SK-N-DZ (cell line): Measurements from ENCODE around the gene HOXC13.

Source experiments
- DNase-seq: peaks from one replicate; pipeline ENCODE4 v3.0.0-alpha.2; 2015; ENCODE audit warnings: low spot score

The HOXC13 gene

DNA sequence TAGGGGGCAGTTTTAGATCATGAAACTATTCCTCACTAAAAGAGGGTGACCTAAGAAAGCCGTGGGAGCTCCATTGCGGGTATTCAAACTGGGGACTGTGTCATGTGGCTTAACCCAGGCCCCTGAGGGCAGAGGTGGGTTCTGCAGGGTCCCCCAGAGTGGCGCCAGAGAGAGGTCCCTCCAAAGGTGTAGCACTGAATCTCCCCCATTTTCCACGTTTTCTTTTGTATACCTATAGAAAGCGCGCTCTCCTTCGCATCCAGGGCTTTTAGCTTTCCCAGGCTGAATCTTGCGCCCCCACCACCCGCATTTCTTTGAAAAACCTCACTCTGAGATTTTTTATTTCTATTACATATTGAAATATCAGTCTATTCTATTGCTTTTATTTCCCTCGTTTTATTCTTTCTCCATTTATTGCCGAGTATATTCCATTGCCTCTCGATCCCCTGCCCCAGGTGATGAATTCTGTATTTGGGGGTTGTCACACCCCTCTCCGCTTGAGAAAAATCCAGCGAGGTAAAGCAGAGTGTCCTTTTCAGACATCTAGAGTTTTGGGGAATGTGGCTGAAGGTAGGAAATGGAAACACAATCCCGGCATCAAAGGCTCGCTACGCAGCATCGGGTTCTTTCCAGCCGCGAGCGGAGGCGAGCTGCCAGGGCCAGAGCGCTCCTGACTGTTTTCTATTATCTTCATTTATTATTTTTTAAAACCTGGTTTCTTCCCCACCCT, 870 bp upstream of the HOXC13 start:
- no peak for DNase-seq

- no peak for DNase-seq
These were observed 794 bp downstream of the HOXC13 start for GRCh38 chr12:53939141-53940108.

GRCh38 chr12:53940443-53941014, 1.9 kb downstream of the HOXC13 start:
- no peak for DNase-seq

- DNase-seq, result no peak
These were observed 2.6 kb downstream of the HOXC13 start for GRCh38 chr12:53941187-53941586.

- no peak for DNase-seq
These were observed 3.1 kb downstream of the HOXC13 start for GRCh38 chr12:53941750-53942149.

DNA sequence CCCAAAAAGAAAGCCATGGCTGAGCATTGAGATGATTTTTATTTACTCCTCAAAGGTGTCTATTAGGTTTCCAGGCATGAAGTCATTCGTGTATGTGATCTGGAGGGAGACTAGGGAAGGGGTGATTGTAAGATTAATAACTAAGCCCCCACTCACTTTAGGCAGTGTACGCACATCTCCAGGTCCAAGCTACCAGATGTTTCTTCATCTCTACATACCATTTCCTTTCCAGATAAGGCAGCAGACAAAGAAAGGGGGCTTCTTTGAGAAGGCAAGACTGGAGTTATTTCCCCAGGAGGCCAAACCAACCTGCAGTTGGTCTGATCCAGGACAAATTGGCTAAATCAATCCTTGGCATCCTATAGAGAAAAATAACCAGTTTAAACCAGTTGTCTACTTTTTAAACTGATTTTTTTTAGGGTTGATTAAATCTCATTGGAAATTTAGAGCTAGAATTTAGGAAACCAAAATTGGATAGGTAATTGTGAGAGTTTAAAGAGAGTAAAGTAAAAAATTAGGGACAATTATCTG, 3.9 kb downstream of the HOXC13 start:
- DNase-seq, result no peak

DNA sequence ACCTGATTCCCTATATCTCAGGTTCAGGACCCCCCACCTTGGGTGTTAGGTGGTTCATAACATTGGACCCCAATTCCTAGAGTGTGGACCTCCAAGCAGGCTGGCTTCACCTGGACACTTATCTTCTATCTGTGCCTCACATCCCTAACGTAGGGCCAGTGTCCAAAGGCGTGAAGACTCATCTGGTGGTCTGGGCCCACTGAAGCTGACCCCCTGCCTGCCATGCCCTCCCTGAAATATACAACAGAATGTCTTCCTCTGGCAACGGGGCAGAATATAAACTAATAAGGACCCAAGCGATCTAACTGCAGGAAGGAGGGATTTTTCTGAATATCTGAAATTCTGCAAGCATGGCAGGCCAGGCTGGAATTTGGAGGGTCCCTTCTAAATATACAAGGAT, 5.6 kb downstream of the HOXC13 start:
- DNase-seq, result no peak

DNA sequence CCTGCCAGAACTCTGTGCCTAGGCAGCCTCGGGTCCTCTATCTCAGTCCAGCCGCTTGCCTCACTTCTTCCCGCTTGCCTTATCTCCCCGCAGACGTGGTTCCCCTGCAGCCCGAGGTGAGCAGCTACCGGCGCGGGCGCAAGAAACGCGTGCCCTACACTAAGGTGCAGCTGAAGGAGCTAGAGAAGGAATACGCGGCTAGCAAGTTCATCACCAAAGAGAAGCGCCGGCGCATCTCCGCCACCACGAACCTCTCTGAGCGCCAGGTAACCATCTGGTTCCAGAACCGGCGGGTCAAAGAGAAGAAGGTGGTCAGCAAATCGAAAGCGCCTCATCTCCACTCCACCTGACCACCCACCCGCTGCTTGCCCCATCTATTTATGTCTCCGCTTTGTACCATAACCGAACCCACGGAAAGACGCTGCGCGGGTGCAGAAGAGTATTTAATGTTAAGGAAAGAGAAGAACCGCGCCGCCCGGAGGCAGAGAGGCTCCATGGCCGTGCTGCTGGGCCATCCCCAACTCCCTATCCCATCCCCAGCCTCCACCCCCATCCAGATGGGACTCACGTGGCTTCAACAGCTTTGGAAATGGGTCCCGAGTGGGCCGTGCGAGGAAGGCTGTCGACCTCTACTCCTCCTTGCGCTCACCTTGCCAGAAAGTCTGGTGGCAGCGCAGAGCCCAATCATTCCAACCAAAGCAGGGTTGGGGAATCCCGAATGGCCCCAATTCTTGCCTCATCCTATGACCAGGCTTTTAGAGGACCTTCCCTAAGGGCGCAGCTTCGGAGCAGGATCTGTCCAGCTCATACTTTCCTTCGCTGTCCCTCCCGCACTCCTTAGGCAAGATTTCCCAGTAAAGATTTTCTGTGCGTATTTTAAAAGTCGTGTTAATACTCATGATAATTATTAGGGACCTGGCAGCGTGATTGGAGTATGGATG, 6.5 kb downstream of the HOXC13 start:
- DNase-seq, result no peak

DNA sequence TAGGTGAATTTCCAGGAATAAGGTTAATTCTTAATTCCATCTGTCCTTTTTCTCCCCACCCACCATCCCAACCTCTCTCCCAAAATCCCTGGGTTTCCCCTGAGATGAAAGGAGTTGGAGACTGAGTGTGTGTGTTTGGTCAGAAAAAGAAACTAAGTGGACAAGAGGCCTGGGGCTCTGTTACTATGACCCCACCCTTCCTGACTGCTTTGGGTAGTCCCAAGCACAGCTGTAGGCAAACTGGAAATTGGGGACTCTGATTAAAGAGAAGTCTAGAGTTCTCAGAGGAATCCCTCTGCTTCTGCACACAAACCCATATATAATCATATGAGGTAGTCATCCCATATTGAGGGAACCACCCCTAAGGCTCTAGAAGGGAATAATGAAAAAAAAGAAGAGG, 9.1 kb downstream of the HOXC13 start:
- no peak for DNase-seq

- DNase-seq, result no peak
These were observed 10.3 kb downstream of the HOXC13 start for GRCh38 chr12:53948650-53949593.

DNA sequence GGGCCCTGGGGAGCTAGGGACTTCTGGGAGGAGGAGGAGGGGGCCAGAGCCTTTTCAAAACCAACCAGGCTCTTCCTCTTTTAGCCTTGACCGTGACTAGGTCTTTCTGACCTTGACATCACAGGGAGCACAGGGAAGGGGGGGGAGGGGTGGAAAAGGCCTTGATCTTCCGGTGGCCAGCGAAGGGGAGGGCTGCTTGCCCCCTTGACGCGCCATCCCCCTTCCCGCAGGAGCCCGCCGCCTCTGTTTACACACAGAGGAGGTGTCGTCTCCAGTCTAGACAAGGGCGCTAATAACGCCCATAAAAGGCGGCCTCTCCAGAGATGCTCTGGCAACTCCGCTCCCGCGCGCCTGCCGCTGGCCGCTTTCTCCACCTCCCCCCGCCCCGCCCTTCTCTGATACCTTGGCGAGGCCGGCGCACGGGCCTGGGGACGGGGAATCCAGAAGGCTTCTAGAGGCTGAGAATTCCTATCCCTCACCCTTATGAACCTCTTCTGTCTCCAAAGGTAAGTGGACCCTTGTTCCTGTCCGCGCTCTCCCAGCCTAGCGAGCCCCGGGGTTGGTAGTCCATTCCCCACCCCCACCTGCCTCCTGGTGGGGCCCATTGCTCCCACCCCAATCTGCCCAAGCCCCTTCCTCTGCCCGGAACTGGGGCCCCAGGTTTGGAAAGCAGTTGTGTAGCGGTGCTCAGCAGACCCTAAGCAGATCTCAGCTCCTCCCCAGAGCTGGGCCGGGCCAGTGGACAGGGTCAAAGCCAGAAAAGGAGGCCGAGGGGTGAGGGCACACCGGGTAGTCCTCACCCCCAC, 11.2 kb downstream of the HOXC13 start:
- DNase-seq, result no peak

- DNase-seq, result no peak
These were observed 11.8 kb downstream of the HOXC13 start for GRCh38 chr12:53950437-53950773.

DNA sequence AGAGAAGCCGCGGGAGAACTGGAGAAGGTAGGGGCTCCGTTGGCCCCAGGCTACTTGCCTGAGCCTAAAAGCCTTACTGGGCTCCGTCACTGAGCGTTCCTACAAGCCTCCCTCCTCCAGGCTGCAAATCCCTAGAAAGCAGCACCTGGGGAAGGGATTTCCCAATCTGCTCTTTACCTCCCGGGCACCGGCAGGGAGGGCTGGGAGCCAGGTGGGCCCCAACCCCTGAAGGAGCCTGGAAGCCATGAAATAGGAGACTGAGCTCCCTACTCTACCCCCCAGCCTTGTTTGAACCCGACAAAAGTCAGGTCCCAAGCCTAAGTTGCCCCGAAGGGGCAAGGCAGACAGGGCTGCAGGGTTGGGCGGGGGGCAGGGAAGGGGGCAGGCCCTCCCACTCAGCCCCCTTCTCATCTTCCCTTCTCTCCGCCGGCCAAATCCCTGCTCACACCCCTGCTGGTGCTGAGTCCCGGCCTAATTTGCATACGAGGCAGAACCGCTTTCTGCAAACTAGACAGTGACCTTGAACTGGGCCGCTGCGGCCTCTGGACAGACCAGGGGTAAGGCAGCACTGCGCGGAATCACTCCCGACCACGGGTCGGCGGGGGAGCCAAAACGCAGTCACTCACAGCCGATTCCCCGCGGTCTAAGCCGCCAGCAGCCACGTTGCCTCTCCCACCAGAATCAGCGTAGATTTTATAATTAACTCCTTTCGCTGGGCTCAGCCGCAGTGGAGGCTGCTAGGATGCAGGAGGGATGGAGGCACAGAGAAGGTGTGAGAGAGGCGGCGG, 12.4 kb downstream of the HOXC13 start:
- DNase-seq, result no peak

DNA sequence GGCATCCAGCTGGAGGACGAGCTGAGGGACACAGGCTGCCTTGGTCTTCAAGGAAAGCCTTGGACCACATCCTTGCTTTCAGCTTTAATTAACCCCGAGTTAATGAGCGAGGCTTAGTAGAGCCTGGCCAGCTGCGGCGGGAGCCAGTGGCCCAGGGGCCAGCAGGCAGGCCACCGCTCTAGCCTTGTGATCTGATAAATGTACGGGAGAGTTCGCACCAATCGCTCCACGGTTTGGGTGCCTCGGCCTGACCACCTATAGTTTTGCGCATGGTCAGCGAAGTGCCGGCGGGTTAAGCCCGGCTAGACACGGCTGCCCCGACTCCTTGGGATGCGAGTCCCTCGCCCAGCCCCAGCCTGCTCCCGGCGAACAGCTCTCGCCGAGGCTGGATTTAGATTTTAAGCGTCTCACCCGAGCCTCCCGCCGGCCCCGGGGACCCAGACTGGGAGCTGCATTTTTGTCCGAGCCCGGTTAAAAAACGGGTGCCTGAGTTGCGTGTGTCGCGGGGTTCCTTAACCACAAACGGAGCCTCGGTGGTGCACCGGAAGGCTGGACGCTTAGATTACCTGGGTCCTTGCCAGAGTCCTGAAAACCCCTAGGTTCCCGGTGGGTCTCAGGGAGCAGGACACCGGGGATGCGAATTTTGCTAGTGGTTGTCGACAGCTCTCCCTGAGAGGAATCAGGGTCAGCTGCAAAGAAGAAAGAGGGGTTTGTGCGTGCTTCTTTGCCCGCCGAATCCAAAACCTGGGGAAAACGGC, 13.1 kb downstream of the HOXC13 start:
- DNase-seq, result no peak

- no peak for DNase-seq
These were observed 13.7 kb downstream of the HOXC13 start for GRCh38 chr12:53952335-53952694.

GRCh38 chr12:53952871-53953734, 14.5 kb downstream of the HOXC13 start:
- DNase-seq, result no peak
